B cell (primary cell): ENCODE results near the gene TNRC6C. TPM values are rescaled to one million over a fixed set of nuclear protein-coding genes. Genes with fewer than 3 reads are reported as not detected.

ENCODE experiments used
- ATAC-seq: fragments of 200-7000 bp; cut with Tn5 transposase; one replicate; pipeline ENCODE4 v1.10.0; 2021; ENCODE audit warnings: low read depth, mild to moderate bottlenecking, moderate number of reproducible peaks, moderate library complexity
- CTCF ChIA-PET: fragments of 350-600 bp; sonication (Branson Sonifier 250); formaldehyde crosslinking; loops from one replicate; lab custom pipeline; 2021; ENCODE audit warnings: antibody characterized with exemption, inconsistent platforms; lab: Charles Lee
- POLR2A ChIA-PET: fragments of 350-600 bp; sonication (Branson Sonifier 250); formaldehyde crosslinking; loops from one replicate; lab custom pipeline; 2021; ENCODE audit warnings: antibody characterized with exemption; lab: Charles Lee
- DNase-seq: peaks from one replicate; pipeline ENCODE4 v3.0.0; 2013
- H2AFZ ChIP-seq: 2 replicates; pipeline ENCODE4 v1.6.1; 2012; ENCODE audit warnings: mild to moderate bottlenecking, low read depth, low read length; ENCODE audit not compliant: insufficient read depth, poor library complexity, severe bottlenecking
- H3K27ac ChIP-seq, 2 donors: 1 replicate in 1 of 2; 2 replicates in 1 of 2; pipeline ENCODE4 v1.5.1; 2012 to 2013; ENCODE audit warnings: low read length in 2 of 2, mild to moderate bottlenecking in 2 of 2, moderate library complexity in 1 of 2
- H3K27me3 ChIP-seq, 4 experiments: fragments of 200-600 bp in 1 of 4; sonication (generic) in 1 of 4; replicated peaks in 1 of 4; 1 replicate in 2 of 4; 2 replicates in 2 of 4; pipeline versions ENCODE4 v1.6.1 to v1.7.0; 2013 to 2016; ENCODE audit warnings: low read length in 3 of 4, mild to moderate bottlenecking in 2 of 4, mixed read lengths in 1 of 4, moderate library complexity in 1 of 4; ENCODE audit not compliant: insufficient read depth in 4 of 4, control insufficient read depth in 3 of 4; ENCODE audit errors: control extremely low read depth in 1 of 4
- H3K36me3 ChIP-seq, 2 experiments: replicated peaks in 1 of 2; 1 replicate in 1 of 2; 2 replicates in 1 of 2; pipeline versions ENCODE4 v1.6.1 to v1.7.1; 2013; ENCODE audit warnings: low read length in 1 of 2; ENCODE audit not compliant: insufficient read depth in 2 of 2, control insufficient read depth in 1 of 2; ENCODE audit errors: control extremely low read depth in 1 of 2, extremely low read depth in 1 of 2
- H3K4me1 ChIP-seq, 2 donors: fragments of 200-600 bp in 1 of 2; sonication (generic) in 1 of 2; 1 replicate in 1 of 2; 2 replicates in 1 of 2; pipeline versions ENCODE4 v1.5.1 to v1.6.1; 2013 to 2017; ENCODE audit warnings: low read length in 2 of 2; ENCODE audit not compliant: control insufficient read depth in 2 of 2, insufficient read depth in 2 of 2
- H3K4me2 ChIP-seq: replicated peaks from 2 replicates; pipeline ENCODE3; 2012; ENCODE audit warnings: mild to moderate bottlenecking, low read depth, low read length; ENCODE audit not compliant: poor library complexity, severe bottlenecking
- H3K4me3 ChIP-seq, 5 experiments: fragments of 200-600 bp in 1 of 5; sonication (generic) in 1 of 5; 1 replicate in 3 of 5; 2 replicates in 2 of 5; pipeline versions ENCODE4 v1.5.1 to v1.7.0; 2011 to 2016; ENCODE audit warnings: low read length in 4 of 5, mild to moderate bottlenecking in 4 of 5, low read depth in 2 of 5, control low read depth in 1 of 5, moderate library complexity in 1 of 5; ENCODE audit not compliant: insufficient read depth in 1 of 5; ENCODE audit errors: control extremely low read depth in 1 of 5, extremely low read depth in 1 of 5
- H3K79me2 ChIP-seq: fragments of 200-600 bp; sonication (generic); one replicate; pipeline ENCODE4 v1.6.0; 2016; ENCODE audit warnings: low read length; ENCODE audit not compliant: control insufficient read depth, insufficient read depth
- H3K9ac ChIP-seq: fragments of 200-600 bp; sonication (generic); 2 replicates; pipeline ENCODE4 v1.6.1; 2017; ENCODE audit warnings: mild to moderate bottlenecking, low read length, moderate library complexity
- H3K9me3 ChIP-seq, 3 donors: one replicate each; pipeline versions ENCODE4 v1.6.1 to v1.7.1; 2013; ENCODE audit warnings: low read length in 2 of 3; ENCODE audit not compliant: control insufficient read depth in 2 of 3, insufficient read depth in 1 of 3; ENCODE audit errors: control extremely low read depth in 1 of 3
- H4K20me1 ChIP-seq: 2 replicates; pipeline ENCODE4 v1.6.0; 2012; ENCODE audit warnings: mild to moderate bottlenecking, low read length; ENCODE audit not compliant: insufficient read depth, control insufficient read depth, poor library complexity, severe bottlenecking
- H3K27ac Mint-ChIP-seq: one replicate; pipeline ENCODE4 v1.8.0; 2021; ENCODE audit warnings: mixed read lengths
- H3K27me3 Mint-ChIP-seq: one replicate; pipeline ENCODE4 v1.8.0; 2021; ENCODE audit warnings: mixed read lengths
- H3K4me1 Mint-ChIP-seq: one replicate; pipeline ENCODE4 v1.8.0; 2021; ENCODE audit warnings: mixed read lengths
- H3K4me3 Mint-ChIP-seq: one replicate; pipeline ENCODE4 v1.8.0; 2021; ENCODE audit warnings: mixed read lengths
- H3K9me3 Mint-ChIP-seq: one replicate; pipeline ENCODE4 v1.8.0; 2022; ENCODE audit warnings: mixed read lengths; ENCODE audit not compliant: insufficient read depth
- CTCF ChIP-seq: fragments of 200-600 bp; IDR thresholded peaks from one replicate; pipeline ENCODE4 v1.8.0; 2022; ENCODE audit warnings: antibody characterized with exemption, mild to moderate bottlenecking
- EZH2 ChIP-seq: IDR thresholded peaks from 2 replicates; pipeline ENCODE4 v1.6.1; 2012; ENCODE audit warnings: borderline replicate concordance, low read depth, mild to moderate bottlenecking, moderate library complexity, low read length; ENCODE audit not compliant: insufficient read depth, poor library complexity, severe bottlenecking
- WGBS: methylation state at CpG from one replicate; pipeline ENCODE4 v1.1.5; 2013; ENCODE audit warnings: missing lambda C conversion rate; ENCODE audit not compliant: insufficient coverage; 5-methylcytosine and 5-hydroxymethylcytosine counted together
- intact Hi-C: fragments of 100-400 bp; cut with micrococcal nuclease; formaldehyde crosslinking; loops from one replicate; pipeline ENCODE4 v1.10.0; 2022
- polyA plus RNA-seq: library from polyadenylated mRNA; depleted of rRNA; stranded (reverse); fragments of >200 nt; gene quantifications from 2 replicates; pipeline ENCODE4 v1.2.3, GENCODE V29; 2012
- total RNA-seq, 2 donors: library from RNA; stranded (reverse); fragments of 120-200 nt in 1 of 2; gene quantifications; 1 replicate in 1 of 2; 2 replicates in 1 of 2; pipeline versions ENCODE4 v1.2.3 to v1.2.4, GENCODE V29; 2013 to 2022

The TNRC6C gene
- total and polyA plus RNA-seq, 2 donors (not counting 1 experiment from before 2014, with no cell fraction given), result 3.9 to 63.8 TPM

- Mint-ChIP-seq H3K4me3 (peak overlapping the region; percentile 91), H3K9me3 (no peaks in the 10 kb centered on the region)
- CTCF ChIA-PET, result interaction anchor here (1.1 kb wide), 1 partner anchor 53 kb away, joined by 3 read pairs; no protein-coding TSS in a partner anchor
These were observed 1.5 kb downstream of the TNRC6C start for GRCh38 chr17:77959926-77960521.

More at GRCh38 chr17:77959926-77960521, 1.5 kb downstream of the TNRC6C start:
- peak overlapping the region; percentile 85 for H3K4me2 ChIP-seq
- H3K4me1 Mint-ChIP-seq, result peaks cover 60% of the 10 kb centered on the region
- H3K27me3 Mint-ChIP-seq, result peaks cover 10% of the 10 kb centered on the region
- TF ChIP-seq EZH2 (no peak), CTCF (no peak)
- DNase-seq, result peak; percentile 55
- H3K79me2 ChIP-seq, result peaks cover 58% of the 10 kb centered on the region
- ATAC-seq, result no peak
- peak overlapping the region; percentile 60 to 82 (median 69) for H3K4me3 ChIP-seq
- no peak overlapping the region for H2AFZ ChIP-seq
- H3K27ac ChIP-seq, result no peak overlapping the region
- intact Hi-C loops, result loop anchor here (2.0 to 10.0 kb wide), 6 partner anchors 52 to 1223 kb away; partner anchors contain the start of genes MFSD11 and SRSF2
- H3K27ac Mint-ChIP-seq, result peak overlapping the region; percentile 79
- H3K36me3 ChIP-seq, result no peaks in the 10 kb centered on the region
- POLR2A ChIA-PET, result interaction anchor here (1.0 kb wide), 1 partner anchor 78 kb away, joined by 3 read pairs; no protein-coding TSS in a partner anchor
- H3K9ac ChIP-seq, result peak overlapping the region; percentile 69
- peaks cover 54% of the 10 kb centered on the region for H4K20me1 ChIP-seq
- peaks cover 0 to 21% (median 9%) of the 10 kb centered on the region in 4 experiments for H3K27me3 ChIP-seq
- peaks cover 0 to 10% (median 6%) of the 10 kb centered on the region in 3 donors for H3K9me3 ChIP-seq
- peaks cover 28 to 34% of the 10 kb centered on the region in 2 donors for H3K4me1 ChIP-seq
- 65% methylated on average over 23 of the region's 23 CpGs for WGBS
